Measurements from ENCODE around the gene SSBP3. TPM values are rescaled to one million over a fixed set of nuclear protein-coding genes. Genes with fewer than 3 reads are reported as not detected.

SSBP3 gene
- total RNA-seq, 4 donors from 2014 or later = 26.4 to 49.5 (median 37.1) TPM

DNA sequence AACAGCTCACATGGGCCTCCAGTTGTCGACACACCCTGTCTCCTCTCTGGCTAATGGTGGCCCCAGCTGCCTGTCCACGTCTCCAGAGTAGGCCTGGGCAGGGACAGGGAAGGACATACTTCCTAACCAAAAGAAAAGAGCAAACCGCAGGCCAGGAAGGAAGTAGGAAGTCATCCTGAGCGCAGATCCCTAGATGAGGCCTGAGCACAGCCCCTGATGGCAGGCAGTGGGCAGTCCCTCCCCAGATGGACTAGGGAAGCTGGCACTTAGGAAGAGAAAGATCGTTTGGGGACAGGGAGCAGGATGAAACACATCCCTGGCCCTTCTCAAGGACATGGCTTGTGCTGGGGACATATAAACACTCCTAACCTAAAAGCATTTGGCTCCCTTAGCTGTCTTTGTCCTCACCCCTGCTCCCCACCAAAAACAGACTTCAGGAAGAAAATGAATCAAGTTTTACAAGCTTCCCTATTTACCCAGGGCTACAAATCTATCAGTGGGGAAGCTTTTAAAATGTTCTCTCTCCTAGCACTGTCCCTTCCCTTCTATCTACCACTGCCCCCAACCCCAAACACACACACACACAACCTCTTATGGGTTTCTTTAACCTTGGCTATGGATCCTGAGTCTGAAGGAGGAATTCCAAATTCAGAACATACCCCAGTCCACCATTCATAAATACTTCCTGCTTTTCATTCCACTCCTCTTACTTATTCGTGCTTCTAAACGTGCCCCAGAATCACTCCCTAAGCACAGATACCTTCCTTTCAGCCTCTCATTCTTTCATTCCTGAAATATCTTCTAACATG is 21.1 kb downstream of the SSBP3 start:
- Histone ChIP-seq H3K4me3 (no peak overlapping the region), H3K36me3 (peaks cover 6% of the 10 kb centered on the region), H3K4me1 (peaks cover 13% of the 10 kb centered on the region), H3K27me3 (no peaks in the 10 kb centered on the region), H3K27ac (no peak overlapping the region), H3K9me3 (no peaks in the 10 kb centered on the region)
- DNase-seq (ENCODE audit: low spot score in 2 of 2) = no peak
- TF ChIP-seq POLR2AphosphoS5 (IDR thresholded peaks at IDR 0.05) (no peak), POLR2A (IDR thresholded peaks at IDR 0.05) (no peak), CTCF (IDR thresholded peaks at IDR 0.05) (no peak), EP300 (IDR thresholded peaks at IDR 0.05) (no peak)
- WGBS = 36% methylated on average over 7 of the region's 7 CpGs

DNA sequence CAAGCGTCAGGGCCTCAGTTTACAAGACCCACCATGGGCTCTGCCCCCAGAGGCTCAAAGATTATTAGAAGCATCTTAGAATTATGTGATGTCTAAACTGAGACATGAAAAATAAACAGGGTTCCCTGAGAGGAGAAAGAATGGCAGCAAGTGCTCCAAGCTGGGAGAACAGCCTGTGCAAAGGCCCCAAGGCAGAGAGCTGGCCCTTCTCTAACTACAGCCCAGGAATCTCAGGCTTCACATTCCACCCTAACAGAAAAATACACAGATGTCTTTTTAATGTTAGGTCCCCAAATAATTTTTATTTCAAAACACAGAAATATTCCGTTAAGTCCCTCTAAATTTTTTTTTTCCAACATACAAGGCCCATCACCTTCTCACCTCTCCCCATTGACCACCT is 21.7 kb downstream of the SSBP3 start:
- DNase-seq (ENCODE audit: low spot score in 2 of 2) = no peak
- peaks cover 19% of the 10 kb centered on the region for H3K4me1 ChIP-seq
- H3K9me3 ChIP-seq = no peaks in the 10 kb centered on the region
- peaks cover 6% of the 10 kb centered on the region for H3K36me3 ChIP-seq
- no peaks in the 10 kb centered on the region for H3K27me3 ChIP-seq
- WGBS = 94% methylated on average over 2 of the region's 2 CpGs
- H3K4me3 ChIP-seq = no peak overlapping the region
- no peak overlapping the region for H3K27ac ChIP-seq
- no peak for TF ChIP-seq EP300 (IDR thresholded peaks at IDR 0.05)

- 91% methylated on average over 4 of the region's 4 CpGs for whole genome bisulfite sequencing
- DNase-seq (ENCODE audit: low spot score in 2 of 2) = no peak
- Histone ChIP-seq H3K27me3 (no peaks in the 10 kb centered on the region), H3K4me3 (no peak overlapping the region), H3K4me1 (peaks cover 19% of the 10 kb centered on the region), H3K36me3 (peaks cover 3% of the 10 kb centered on the region), H3K9me3 (no peaks in the 10 kb centered on the region), H3K27ac (no peak overlapping the region)
- no peak for TF ChIP-seq POLR2A (IDR thresholded peaks at IDR 0.05)
Observed at GRCh38 chr1:54381524-54381923, 24.7 kb downstream of the SSBP3 start.

DNA sequence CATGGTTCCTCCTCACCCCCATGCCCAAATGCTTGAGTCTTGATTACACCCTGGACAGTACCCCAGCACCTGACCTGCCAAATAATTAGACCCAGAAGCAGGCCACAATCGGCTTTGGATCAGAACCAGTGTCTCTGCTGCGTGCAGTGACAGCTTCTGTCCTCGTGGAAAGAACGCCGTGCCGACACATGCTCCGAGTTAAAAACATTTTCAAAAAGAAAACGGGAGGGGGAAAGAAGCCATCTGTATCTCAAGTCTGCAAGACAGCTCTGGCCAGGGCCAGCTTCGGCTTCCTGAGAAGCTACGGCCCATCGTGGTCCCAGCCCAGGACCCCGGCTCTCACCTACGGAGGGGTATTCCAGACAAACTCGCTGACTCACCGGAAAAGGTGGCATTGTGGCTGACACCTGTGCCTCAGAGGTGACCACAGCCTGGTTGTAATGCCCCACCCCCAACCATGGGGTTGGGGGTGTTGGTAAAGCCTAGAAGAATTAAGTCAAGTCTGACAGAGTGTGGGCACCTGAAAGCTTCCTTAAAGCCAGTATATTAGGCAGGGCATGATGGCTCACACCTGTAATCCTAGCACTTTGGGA is 25.8 kb downstream of the SSBP3 start:
- Histone ChIP-seq H3K4me3 (no peak overlapping the region), H3K4me1 (peaks cover 16% of the 10 kb centered on the region), H3K27ac (no peak overlapping the region), H3K27me3 (no peaks in the 10 kb centered on the region), H3K9me3 (no peaks in the 10 kb centered on the region), H3K36me3 (peaks cover 3% of the 10 kb centered on the region)
- no peak for DNase-seq (ENCODE audit: low spot score in 2 of 2)
- TF ChIP-seq CTCF (IDR thresholded peaks at IDR 0.05) (no peak), POLR2AphosphoS5 (IDR thresholded peaks at IDR 0.05) (no peak), EP300 (IDR thresholded peaks at IDR 0.05) (no peak), POLR2A (IDR thresholded peaks at IDR 0.05) (no peak)
- 64% methylated on average over 15 of the region's 15 CpGs for WGBS

DNA sequence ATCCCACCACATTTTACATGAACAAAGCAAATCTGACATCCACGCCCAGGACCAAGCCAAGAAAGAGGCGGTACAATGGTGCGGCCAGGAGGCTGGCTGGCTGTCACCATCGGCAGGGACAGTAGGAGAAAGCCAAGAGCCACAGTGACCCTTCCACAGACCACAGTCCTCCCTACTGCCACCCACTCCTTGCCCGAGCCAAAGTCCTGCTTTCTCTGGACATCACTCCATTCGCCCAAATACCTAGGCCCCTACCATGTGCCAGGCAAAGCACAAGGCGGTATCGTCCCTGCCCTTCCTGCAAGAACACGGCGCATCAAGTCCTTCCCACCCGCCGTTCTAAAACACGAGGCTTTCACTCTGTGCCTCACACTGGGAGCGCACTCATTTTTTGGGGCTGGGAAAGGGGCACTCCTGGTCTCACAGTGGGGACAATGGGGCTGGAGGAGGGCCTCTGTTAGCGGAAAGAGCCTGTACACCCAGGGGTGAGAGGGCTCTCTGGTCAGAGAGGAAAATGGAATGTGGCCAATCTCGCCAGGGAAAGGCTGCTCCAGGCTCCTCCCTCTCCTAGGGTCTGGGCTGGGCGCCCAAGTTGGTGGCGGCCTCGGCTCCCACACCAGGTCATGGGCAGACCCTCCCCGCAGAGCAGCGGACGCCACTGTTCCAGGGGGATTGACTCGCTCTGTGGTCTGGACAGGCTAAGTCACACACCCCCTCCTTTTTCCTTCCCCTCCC is 26.5 kb downstream of the SSBP3 start:
- H3K4me3 ChIP-seq = no peak overlapping the region
- H3K4me1 ChIP-seq = peaks cover 9% of the 10 kb centered on the region
- H3K36me3 ChIP-seq = peaks cover 3% of the 10 kb centered on the region
- no peak for DNase-seq (ENCODE audit: low spot score in 2 of 2)
- 81% methylated on average over 20 of the region's 23 CpGs for WGBS
- TF ChIP-seq POLR2A (IDR thresholded peaks at IDR 0.05) = no peak
- no peak for TF ChIP-seq POLR2AphosphoS5 (IDR thresholded peaks at IDR 0.05)
- no peak for TF ChIP-seq EP300 (IDR thresholded peaks at IDR 0.05)
- no peak for TF ChIP-seq CTCF (IDR thresholded peaks at IDR 0.05)
- no peaks in the 10 kb centered on the region for H3K9me3 ChIP-seq
- no peaks in the 10 kb centered on the region for H3K27me3 ChIP-seq
- no peak overlapping the region for H3K27ac ChIP-seq

Data from suprapubic skin (tissue), 4 donors.